Coronary artery (tissue), 2 donors: Measurements from ENCODE around the gene ARID1B.

Experiments
- DNase-seq: peaks from one replicate; pipeline ENCODE4 v3.0.0-alpha.2; 2017; ENCODE audit warnings: low spot score
- H3K27ac ChIP-seq, 2 donors: fragments of 200-600 bp; sonication (generic); one replicate each; pipeline ENCODE4 v1.5.1; 2016 to 2019
- H3K4me3 ChIP-seq: fragments of 200-600 bp; sonication (generic); 2 replicates; pipeline ENCODE4 v1.5.1; 2016; ENCODE audit warnings: mild to moderate bottlenecking, moderate library complexity
- TF ChIP-seq, protein P1 (sequence below): fragments of 200-600 bp; sonication (generic); IDR thresholded peaks from one replicate; pipeline ENCODE4 v1.5.1; 2019; ENCODE audit warnings: antibody characterized with exemption

ARID1B gene

DNA sequence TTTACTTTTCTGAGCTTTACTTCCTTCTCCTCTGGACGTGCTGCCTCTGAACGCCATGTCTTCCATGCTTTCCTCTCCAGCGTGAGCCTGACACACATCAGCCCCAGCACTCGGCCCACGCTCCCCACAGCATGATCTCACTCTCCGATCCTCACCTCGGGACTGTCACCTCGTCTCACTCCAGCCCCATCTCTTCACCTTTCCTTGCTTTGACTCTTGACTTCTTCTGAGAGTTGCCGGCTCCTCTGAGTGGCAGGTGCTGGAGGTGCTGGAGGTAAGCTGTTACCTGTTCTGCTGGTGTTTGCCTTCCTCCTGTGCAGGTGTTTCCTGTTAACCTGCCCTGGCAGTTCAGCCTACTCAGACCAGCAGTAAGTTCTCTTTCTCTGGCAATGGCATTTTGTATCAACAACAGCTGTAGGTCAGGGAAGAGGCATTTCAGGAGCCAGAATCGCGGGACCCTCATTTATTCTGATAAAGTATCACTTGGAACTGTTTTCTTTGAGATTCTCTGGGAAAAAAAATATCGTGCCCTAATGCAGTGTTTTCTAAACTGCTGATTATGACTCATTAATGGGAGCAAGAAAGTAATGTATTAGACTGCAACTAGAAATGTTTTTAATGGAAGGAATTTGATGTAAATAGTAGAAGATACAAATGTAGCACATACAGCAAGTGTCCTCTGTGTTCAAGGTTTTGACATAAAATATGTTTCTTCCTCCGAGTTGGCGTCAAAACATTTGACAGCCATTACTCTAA lies 106.5 kb downstream of the ARID1B start:
- Histone ChIP-seq H3K27ac (no peak overlapping the region), H3K4me3 (no peak overlapping the region)
- TF ChIP-seq, protein P1, sequence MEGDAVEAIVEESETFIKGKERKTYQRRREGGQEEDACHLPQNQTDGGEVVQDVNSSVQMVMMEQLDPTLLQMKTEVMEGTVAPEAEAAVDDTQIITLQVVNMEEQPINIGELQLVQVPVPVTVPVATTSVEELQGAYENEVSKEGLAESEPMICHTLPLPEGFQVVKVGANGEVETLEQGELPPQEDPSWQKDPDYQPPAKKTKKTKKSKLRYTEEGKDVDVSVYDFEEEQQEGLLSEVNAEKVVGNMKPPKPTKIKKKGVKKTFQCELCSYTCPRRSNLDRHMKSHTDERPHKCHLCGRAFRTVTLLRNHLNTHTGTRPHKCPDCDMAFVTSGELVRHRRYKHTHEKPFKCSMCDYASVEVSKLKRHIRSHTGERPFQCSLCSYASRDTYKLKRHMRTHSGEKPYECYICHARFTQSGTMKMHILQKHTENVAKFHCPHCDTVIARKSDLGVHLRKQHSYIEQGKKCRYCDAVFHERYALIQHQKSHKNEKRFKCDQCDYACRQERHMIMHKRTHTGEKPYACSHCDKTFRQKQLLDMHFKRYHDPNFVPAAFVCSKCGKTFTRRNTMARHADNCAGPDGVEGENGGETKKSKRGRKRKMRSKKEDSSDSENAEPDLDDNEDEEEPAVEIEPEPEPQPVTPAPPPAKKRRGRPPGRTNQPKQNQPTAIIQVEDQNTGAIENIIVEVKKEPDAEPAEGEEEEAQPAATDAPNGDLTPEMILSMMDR = no peak
- DNase-seq = no peak

GRCh38 chr6:156884306-156884705 lies 107.1 kb downstream of the ARID1B start:
- no peak for DNase-seq
- no peak overlapping the region for H3K27ac ChIP-seq

GRCh38 chr6:156885562-156885961 lies 108.4 kb downstream of the ARID1B start:
- Histone ChIP-seq H3K27ac (no peak overlapping the region), H3K4me3 (no peak overlapping the region)
- no peak for DNase-seq
- TF ChIP-seq, protein P1 = no peak

More at GRCh38 chr6:156884306-156884705, 107.1 kb downstream of the ARID1B start:
- H3K4me3 ChIP-seq = no peak overlapping the region
- TF ChIP-seq, protein P1 = no peak

GRCh38 chr6:156886409-156886808 lies 109.2 kb downstream of the ARID1B start:
- H3K4me3 ChIP-seq = no peak overlapping the region
- no peak for DNase-seq
- TF ChIP-seq, protein P1 = no peak
- H3K27ac ChIP-seq = no peak overlapping the region

GRCh38 chr6:156887623-156888269 lies 110.6 kb downstream of the ARID1B start:
- TF ChIP-seq, protein P1 = no peak
- Histone ChIP-seq H3K4me3 (no peak overlapping the region), H3K27ac (no peak overlapping the region)
- DNase-seq = no peak

- H3K27ac ChIP-seq = no peak overlapping the region
- H3K4me3 ChIP-seq = no peak overlapping the region
- TF ChIP-seq, protein P1 = no peak
- no peak for DNase-seq
These were observed 112.3 kb downstream of the ARID1B start for GRCh38 chr6:156889469-156889868.

GRCh38 chr6:156889986-156890385 lies 112.8 kb downstream of the ARID1B start:
- no peak for DNase-seq
- TF ChIP-seq, protein P1 = no peak
- Histone ChIP-seq H3K27ac (no peak overlapping the region), H3K4me3 (no peak overlapping the region)
